ENCODE results near the gene MAN1B1. TPM values are rescaled to one million over a fixed set of nuclear protein-coding genes. Genes with fewer than 3 reads are reported as not detected.

Gene MAN1B1
- total and polyA plus RNA-seq, 2 of the 4 experiments (the other 2 are of a cell fraction), result 28.7 to 55.1 TPM

- POLR2A ChIA-PET (ENCODE audit: unreplicated experiment), result no interaction called here
- Histone ChIP-seq H3K9me1 (ENCODE audit: insufficient read depth, low read length) (no peaks in the 10 kb centered on the region), H3K14ac (replicated peaks; ENCODE audit: low read depth, low read length) (no peak overlapping the region), H2AK9ac (replicated peaks; ENCODE audit: low read depth, low read length, poor library complexity) (peak overlapping the region; percentile 78), H4K91ac (ENCODE audit: insufficient read depth, low read depth, low read length) (no peak overlapping the region), H3K9ac (ENCODE audit: low read depth, low read length) (no peak overlapping the region), H3K27me3 (ENCODE audit: control insufficient read depth, insufficient read depth, low read length) (no peaks in the 10 kb centered on the region), H3K4me1 (ENCODE audit: control insufficient read depth, insufficient read depth, low read length) (peaks cover 6% of the 10 kb centered on the region), H2AK5ac (ENCODE audit: low read depth, low read length) (peak overlapping the region; percentile 59; the same call in 1 of the 2 replicates), H2BK15ac (ENCODE audit: low read depth, low read length) (no peak overlapping the region), H3K18ac (ENCODE audit: low read depth, low read length) (no peak overlapping the region), H3K27ac (ENCODE audit: insufficient read depth, low read length) (no peak overlapping the region; the same call in 1 of the 2 replicates), H2AFZ (replicated peaks; ENCODE audit: low read length, poor library complexity) (peak overlapping the region; percentile 58), H2BK20ac (ENCODE audit: low read depth, low read length) (no peak overlapping the region), H4K5ac (ENCODE audit: low read depth, low read length) (no peak overlapping the region), H2BK5ac (ENCODE audit: low read depth, low read length, poor library complexity, severe bottlenecking) (no peak overlapping the region), H4K20me1 (ENCODE audit: insufficient read depth, low read length) (no peaks in the 10 kb centered on the region), H2BK120ac (ENCODE audit: low read depth, low read length) (no peak overlapping the region), H3K4ac (ENCODE audit: low read depth, low read length) (no peak overlapping the region), H3K56ac (ENCODE audit: extremely low read depth, insufficient read depth, low read length) (no peak overlapping the region), H4K8ac (ENCODE audit: low read depth in 2 of 2, low read length in 2 of 2) (no peak overlapping the region; a peak in 1 of 4 replicates), H3K23ac (ENCODE audit: low read depth, low read length) (0 out of 2 replicates have a peak overlapping the region, but pooled peaks have one; percentile 66), H3K36me3 (ENCODE audit: control insufficient read depth, insufficient read depth, low read length) (peaks cover 33% of the 10 kb centered on the region), H3K9me3 (ENCODE audit: control insufficient read depth, insufficient read depth, low read length) (no peaks in the 10 kb centered on the region), H3K79me1 (ENCODE audit: low read depth in 1 of 2, low read length in 2 of 2) (0 out of 4 replicates have a peak, but pooled peaks cover 0 to 3% of the 10 kb centered on the region in 2 experiments), H3K4me3 (ENCODE audit: insufficient read depth, low read depth, low read length) (peak overlapping the region; percentile 48), H3K4me2 (ENCODE audit: low read depth, low read length) (peak overlapping the region; percentile 86)
- DNase-seq, result no peak
- WGBS, 2 experiments (ENCODE audit: extremely low coverage in 2 of 2, insufficient read length in 1 of 2), result 22% methylated on average over 12 of the region's 66 CpGs; no CpG with 5 or more reads in 1 of the 2 experiments
- CTCF ChIA-PET, result no interaction called here
- no peak for ATAC-seq (ENCODE audit: low read depth)
- BruUV-seq (replicated peaks), result no TSS peak
- dilution Hi-C loops (cut with HindIII; ENCODE audit: low sequenced_read_pairs, unreplicated experiment) (no loop called here), in situ Hi-C loops (cut with MboI; ENCODE audit: low sequenced_read_pairs) (no loop called here), intact Hi-C loops (cut with micrococcal nuclease) (no loop called here)
- no peak for TF ChIP-seq USF2 (IDR thresholded peaks at IDR 0.05; ENCODE audit: low read depth, low read length)
- no peak for TF ChIP-seq POLR2A (IDR thresholded peaks at IDR 0.05; ENCODE audit: low read depth, low read length)
- no peak for TF ChIP-seq CEBPB (IDR thresholded peaks at IDR 0.05; ENCODE audit: low read depth, low read length)
- TF ChIP-seq NFE2L2 (IDR thresholded peaks at IDR 0.05; ENCODE audit: low read depth, low read length), result no peak
- TF ChIP-seq SMC3 (IDR thresholded peaks at IDR 0.05; ENCODE audit: low read depth, low read length), result no peak
- TF ChIP-seq CHD1 (IDR thresholded peaks at IDR 0.05; ENCODE audit: low read depth, low read length), result no peak
- TF ChIP-seq MXI1 (IDR thresholded peaks at IDR 0.05; ENCODE audit: borderline replicate concordance, low read depth, low read length), result no peak
- TF ChIP-seq CTCF (conservative IDR thresholded peaks at IDR 0.05; ENCODE audit: low read depth, low read length), result no peak
- TF ChIP-seq MAZ (IDR thresholded peaks at IDR 0.05; ENCODE audit: borderline replicate concordance, low read depth, low read length), result no peak
- TF ChIP-seq BHLHE40 (IDR thresholded peaks at IDR 0.05; ENCODE audit: low read depth, low read length), result no peak
- TF ChIP-seq ELK1 (IDR thresholded peaks at IDR 0.05; ENCODE audit: borderline replicate concordance, low read depth, low read length), result no peak
- TF ChIP-seq RFX5 (IDR thresholded peaks at IDR 0.05; ENCODE audit: low read depth, low read length), result no peak
- no peak for TF ChIP-seq MAFK (IDR thresholded peaks at IDR 0.05; ENCODE audit: low read depth, low read length)
- TF ChIP-seq FOS (IDR thresholded peaks at IDR 0.05; ENCODE audit: low read depth, low read length), result no peak
- TF ChIP-seq RCOR1 (IDR thresholded peaks at IDR 0.05; ENCODE audit: insufficient replicate concordance, low read length), result no peak
These were observed 26.8 kb downstream of the MAN1B1 start for GRCh38 chr9:137113385-137114159.
